Endothelial cell of umbilical vein (primary cell): ENCODE data around the gene CHCHD5.

ENCODE experiments used
- CTCF ChIP-seq, 2 donors: IDR thresholded peaks; 1 replicate in 1 of 2; 2 replicates in 1 of 2; pipeline ENCODE4 v1.5.1; 2011; ENCODE audit warnings: low read length in 2 of 2, mild to moderate bottlenecking in 2 of 2, moderate library complexity in 2 of 2, control low read depth in 1 of 2, inconsistent platforms in 1 of 2, low read depth in 1 of 2; ENCODE audit not compliant: insufficient read depth in 1 of 2; ENCODE audit errors: extremely low read depth in 1 of 2
- EZH2 ChIP-seq: IDR thresholded peaks from 2 replicates; pipeline ENCODE4 v1.6.1; 2012; ENCODE audit warnings: borderline replicate concordance, low read depth, mild to moderate bottlenecking, moderate library complexity, low read length, inconsistent platforms; ENCODE audit not compliant: severe bottlenecking
- FOS ChIP-seq: IDR thresholded peaks from 2 replicates; pipeline ENCODE4 v1.6.1; 2011; ENCODE audit warnings: mild to moderate bottlenecking, low read length, moderate library complexity, borderline replicate concordance; ENCODE audit not compliant: insufficient read depth
- JUN ChIP-seq: IDR thresholded peaks from 2 replicates; pipeline ENCODE4 v1.6.1; 2011; ENCODE audit warnings: borderline replicate concordance, low read depth; ENCODE audit not compliant: insufficient read length, insufficient read depth
- MAX ChIP-seq: IDR thresholded peaks from 2 replicates; pipeline ENCODE4 v1.6.1; 2011; ENCODE audit not compliant: insufficient read depth, insufficient read length
- MYC ChIP-seq: IDR thresholded peaks from one replicate; pipeline ENCODE4 v1.6.1; 2011; ENCODE audit warnings: mild to moderate bottlenecking, low read depth, low read length
- POLR2A ChIP-seq: IDR thresholded peaks from 2 replicates; pipeline ENCODE4 v1.6.1; 2012; ENCODE audit warnings: low read depth, mild to moderate bottlenecking, control low read depth, low read length
- POLR2AphosphoS5 ChIP-seq: IDR thresholded peaks from 2 replicates; pipeline ENCODE4 v1.6.1; 2012; ENCODE audit warnings: low read depth, mild to moderate bottlenecking, control low read depth, low read length, moderate library complexity; ENCODE audit not compliant: insufficient read depth

DNA sequence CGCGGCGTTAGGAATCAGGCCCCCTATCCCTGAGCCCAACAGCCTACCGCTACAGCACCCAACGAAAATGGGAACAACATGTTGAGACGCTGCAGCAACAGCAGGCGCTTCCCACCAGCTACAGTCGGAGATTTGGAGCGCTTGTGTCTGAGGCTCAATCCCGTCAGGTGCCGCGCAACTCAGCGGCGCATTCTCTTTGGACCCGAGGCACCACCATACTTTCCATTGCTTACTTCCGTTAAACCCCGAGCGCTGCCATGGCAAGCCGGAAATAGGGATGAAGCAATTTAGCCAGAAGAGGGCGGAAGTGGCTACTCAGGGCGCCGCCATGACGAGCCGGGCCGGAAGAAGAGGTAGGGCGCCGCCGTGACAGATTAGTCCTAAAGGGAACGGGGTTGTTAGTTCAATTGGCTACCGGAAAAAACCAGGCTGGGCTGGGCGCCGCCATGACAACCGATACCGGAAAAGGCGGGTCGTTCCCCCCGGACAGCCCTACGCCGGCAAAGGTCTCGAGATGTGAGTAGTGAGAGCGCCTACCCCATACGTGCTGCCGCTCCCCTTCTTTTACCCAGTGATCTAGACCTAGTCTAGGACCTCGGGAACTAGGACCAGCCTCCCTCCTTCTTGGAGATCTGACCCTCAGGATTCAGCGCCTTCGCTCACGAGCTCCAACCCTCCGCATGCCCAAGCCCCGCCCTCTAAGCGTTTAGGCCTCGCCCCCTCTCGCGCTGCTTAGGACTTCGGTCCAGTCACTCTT is at the start of gene CHCHD5:
- TF ChIP-seq CTCF (IDR thresholded peaks at IDR 0.05; ENCODE audit: extremely low read depth in 1 of 2, insufficient read depth in 1 of 2, low read depth in 1 of 2, low read length in 2 of 2) = no peak
- no peak for TF ChIP-seq MAX
- TF ChIP-seq POLR2AphosphoS5 = peak; percentile 92
- no peak for TF ChIP-seq MYC
- TF ChIP-seq POLR2A = peak; percentile 96
- no peak for TF ChIP-seq EZH2
- peak; percentile 64 for TF ChIP-seq JUN
- TF ChIP-seq FOS = no peak
